NOMO-1 treated with dmso at 0.1 percent for 144 hours (cell line): ENCODE measurements around the gene SLC25A24.
"Not testable (repeated sequence)": the region's sequence is repeated elsewhere in the genome, so short reads cannot be mapped to it uniquely, and the experiment has no call there.

Experiments used
- DNase-seq: peaks from one replicate; lab custom pipeline; 2025; ENCODE audit not compliant: unreplicated experiment; lab: John Stamatoyannopoulos, UW

The SLC25A24 gene

DNA sequence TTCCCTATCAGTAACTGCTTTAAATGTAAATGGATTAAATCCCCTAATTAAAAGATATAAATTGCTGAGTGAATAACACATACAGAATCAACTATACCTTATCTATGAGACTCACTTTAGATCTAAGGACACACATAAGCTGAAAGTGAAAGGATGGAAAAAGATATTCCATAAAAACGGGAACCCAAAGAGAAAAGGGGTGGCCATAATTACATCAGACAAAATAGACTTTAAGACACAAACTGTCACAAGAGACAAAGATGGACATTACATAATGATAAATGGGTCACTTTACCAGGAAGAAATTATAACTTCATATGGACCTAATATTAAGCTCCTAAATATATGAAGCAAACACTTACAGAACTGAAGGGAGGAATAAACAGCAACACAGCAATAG, 59.2 kb downstream of the SLC25A24 start:
- DNase-seq = no peak

DNA sequence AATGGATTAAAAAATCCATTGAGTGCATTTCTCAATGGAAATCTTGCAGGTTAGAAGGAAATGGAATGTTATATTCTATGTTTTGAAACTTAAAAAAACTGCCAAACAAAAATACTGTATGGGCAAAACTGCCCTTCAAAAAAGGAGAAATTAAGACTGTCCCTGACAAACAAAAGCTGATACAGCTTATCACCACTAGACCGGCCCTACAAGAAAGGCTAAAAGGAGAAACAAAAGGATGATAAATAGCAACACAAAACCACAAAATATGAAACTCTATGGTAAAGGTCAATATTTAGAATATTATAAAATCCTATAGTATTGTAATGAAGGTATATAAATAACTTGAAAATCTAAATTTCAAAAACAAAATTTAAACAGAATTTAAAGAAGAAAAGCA, 60.0 kb downstream of the SLC25A24 start:
- no peak for DNase-seq

- not testable (repeated sequence) for DNase-seq
These were observed 60.6 kb downstream of the SLC25A24 start for GRCh38 chr1:108139555-108139954.

- not testable (repeated sequence) for DNase-seq
These were observed 67.0 kb downstream of the SLC25A24 start for GRCh38 chr1:108133148-108133547.

GRCh38 chr1:108132367-108132766, 67.8 kb downstream of the SLC25A24 start:
- not testable (repeated sequence) for DNase-seq

GRCh38 chr1:108131281-108131680, 68.9 kb downstream of the SLC25A24 start:
- DNase-seq = not testable (repeated sequence)

GRCh38 chr1:108130794-108131193, 69.3 kb downstream of the SLC25A24 start:
- DNase-seq = peak; percentile 54

- no peak for DNase-seq
These were observed 70.1 kb downstream of the SLC25A24 start for GRCh38 chr1:108129999-108130398.

DNA sequence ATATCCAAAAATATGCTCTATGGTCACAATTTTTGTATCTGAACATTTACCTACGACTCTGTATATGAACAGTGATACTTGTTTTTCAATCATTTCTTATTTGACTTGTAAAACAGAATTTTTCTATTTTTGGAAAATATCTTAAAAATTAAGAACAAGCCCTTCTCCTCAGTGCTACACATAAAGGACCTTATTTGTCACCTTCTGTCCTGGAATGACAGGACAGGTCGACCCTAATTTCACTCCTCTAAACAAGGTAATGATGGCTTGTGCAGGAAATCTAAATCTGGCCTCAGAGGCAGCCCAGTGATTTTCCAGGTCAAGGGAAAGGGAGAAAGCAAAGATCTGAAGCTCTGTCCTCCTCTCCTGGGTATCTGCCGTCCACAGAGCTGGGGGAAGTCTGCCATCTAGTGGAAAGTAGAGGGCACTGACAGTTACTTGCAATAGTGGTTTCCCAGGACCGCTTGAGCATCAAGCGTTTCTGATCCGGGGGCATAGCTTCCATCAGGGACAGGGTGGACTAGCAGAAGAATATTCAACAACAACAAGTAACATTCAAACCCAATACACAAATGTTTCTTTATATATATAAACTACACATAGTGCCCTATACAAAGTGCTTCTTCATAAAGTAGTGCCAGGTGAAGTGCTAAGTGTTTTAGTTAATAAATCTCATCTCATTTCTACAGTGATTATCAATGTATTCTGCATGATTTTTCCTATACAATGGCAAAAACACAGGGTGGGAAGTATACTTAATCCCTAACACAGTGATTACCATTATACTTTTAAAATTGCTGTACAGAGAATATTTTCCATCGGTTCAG, 74.6 kb downstream of the SLC25A24 start:
- peak; percentile 49 for DNase-seq

GRCh38 chr1:108124622-108125311, 75.4 kb downstream of the SLC25A24 start:
- DNase-seq = no peak

DNA sequence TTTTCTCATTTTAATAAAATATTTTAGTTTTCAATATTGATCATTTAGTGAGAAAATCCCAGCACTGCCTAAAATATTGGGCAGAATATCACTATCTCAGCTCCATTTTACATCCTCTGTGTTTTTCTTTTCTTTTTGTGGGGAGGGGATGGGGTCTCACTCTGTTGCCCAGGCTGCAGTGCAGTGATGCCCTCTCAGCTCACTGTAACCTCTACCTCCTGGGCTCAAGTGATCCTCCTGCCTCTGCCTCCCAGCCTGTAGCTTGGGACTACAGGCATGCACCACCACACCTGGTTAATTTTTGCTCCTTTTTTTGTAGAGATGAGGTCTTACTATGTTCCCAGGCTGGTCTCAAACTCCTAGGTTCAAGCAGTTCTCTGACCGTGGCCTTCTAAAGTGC, 76.1 kb downstream of the SLC25A24 start:
- DNase-seq = no peak

DNA sequence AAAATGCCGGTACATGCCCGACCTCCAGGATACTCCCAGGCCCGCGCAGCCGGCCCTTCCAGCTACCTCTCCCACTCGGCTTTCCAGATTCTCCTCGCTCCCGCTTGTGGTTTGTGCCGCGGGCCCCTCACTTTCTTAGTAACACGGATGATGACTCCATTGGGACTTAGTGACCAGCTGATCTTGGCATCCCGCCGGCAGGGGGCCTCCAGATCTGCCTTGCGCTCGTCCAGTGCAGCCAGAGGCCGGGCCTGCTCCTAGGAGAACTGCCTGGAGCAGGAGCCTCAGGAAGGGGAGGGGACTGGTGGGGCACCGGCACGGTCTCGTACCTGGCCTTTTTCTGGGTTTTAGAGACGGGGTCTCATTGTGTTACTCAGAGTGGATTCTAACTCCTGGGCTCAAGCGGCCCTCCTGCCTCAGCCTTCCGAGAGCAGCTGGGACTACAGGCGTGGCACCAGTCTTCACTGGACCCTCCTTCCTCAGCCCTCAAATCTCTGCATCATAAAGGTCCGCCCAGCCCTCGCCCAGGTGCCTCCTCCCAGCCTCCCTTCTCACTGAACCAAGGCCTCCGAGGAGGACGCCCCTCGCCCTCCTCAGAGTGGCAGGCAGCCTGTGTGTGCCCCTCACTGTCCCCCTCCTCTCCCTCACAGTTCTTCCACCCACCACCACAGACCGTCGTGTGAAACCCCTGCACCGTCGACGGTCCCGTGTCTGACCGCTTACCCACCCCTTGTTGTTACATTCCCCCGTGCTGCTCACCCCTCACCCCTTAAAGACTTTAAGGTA, 78.6 kb downstream of the SLC25A24 start:
- DNase-seq = no peak

DNA sequence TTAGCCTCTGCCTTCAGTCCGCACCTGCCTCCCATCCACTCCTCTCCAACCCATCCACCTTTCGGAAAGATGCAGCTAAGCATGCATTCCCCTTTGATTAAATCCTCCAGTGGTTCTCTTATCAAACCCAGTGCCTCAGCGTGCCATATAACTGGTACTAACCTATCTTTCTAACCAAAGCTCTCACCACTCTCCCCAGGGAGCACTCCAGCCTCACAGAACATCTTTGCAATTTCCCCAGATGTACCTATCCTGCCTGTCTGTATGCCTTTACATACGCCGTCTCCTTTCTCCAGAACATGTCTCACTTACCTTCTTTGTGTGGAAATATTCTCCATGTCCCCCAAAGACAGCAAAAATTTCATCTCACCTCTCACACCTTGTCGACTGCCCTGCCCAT, 80.0 kb downstream of the SLC25A24 start:
- no peak for DNase-seq

DNA sequence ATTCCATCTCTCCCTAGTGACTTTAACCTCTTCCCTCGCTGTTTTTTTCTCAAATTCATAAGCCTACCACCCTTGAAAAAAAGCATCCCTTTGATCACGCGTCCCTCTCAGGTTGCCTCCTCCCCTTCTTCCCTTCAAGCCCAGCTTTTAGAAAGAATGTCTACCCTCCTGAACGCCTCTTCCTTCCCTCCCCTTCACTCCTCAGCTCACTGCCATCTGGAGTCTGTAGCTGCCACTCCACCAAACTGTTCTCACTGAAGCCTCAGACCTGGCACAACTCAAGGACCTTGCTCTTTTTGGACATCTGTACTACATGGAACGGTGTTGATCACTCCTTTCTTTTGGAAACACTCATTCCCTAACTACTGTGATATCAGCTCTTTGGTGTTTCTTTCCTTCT, 80.6 kb downstream of the SLC25A24 start:
- DNase-seq = no peak

- peak; percentile 89 for DNase-seq
These were observed 81.9 kb downstream of the SLC25A24 start for GRCh38 chr1:108117945-108118902.

DNA sequence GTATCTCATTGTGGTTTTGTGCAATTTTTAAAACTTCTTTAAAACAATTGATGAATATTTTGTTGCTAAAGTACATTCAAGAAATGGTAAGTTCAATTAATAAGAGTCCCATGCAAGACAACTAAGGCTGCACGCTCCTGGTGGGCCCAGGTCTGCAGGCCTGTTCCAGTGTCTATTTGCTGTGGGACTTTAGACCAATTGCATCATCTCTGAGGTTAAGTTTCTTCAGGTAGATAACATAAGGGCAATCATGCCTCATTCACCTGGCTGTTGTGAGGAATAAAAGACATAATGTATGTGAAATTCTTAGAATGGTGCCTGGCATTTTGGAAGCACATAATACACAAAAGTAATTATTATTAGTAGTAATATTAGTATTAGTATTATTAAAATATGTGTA, 82.9 kb downstream of the SLC25A24 start:
- DNase-seq = no peak

- DNase-seq = no peak
These were observed 86.0 kb downstream of the SLC25A24 start for GRCh38 chr1:108114033-108114599.

- DNase-seq = no peak
These were observed 86.6 kb downstream of the SLC25A24 start for GRCh38 chr1:108113496-108113895.

- no peak for DNase-seq
These were observed 90.7 kb downstream of the SLC25A24 start for GRCh38 chr1:108109295-108109973.

GRCh38 chr1:108108119-108108518, 92.0 kb downstream of the SLC25A24 start:
- DNase-seq = no peak
